Endothelial cell of umbilical vein (primary cell): ENCODE data around the gene CACNA1F. TPM values are rescaled to one million over a fixed set of nuclear protein-coding genes. Genes with fewer than 3 reads are reported as not detected.

Experiments used
- BruUV-seq: library from RNA; stranded (reverse); fragments of 400-500 nt; replicated peaks from 2 replicates; lab custom pipeline; 2021; lab: Mats Ljungman, UMichigan
- CTCF ChIA-PET: fragments of 300-600, 350-600 bp; sonication (Branson Sonifier 250); formaldehyde crosslinking; loops from one replicate; lab custom pipeline; 2021; ENCODE audit warnings: antibody characterized with exemption, inconsistent platforms; lab: Charles Lee
- POLR2A ChIA-PET: fragments of 300-600, 350-600 bp; sonication (Branson Sonifier 250); formaldehyde crosslinking; loops from one replicate; lab custom pipeline; 2021; ENCODE audit warnings: antibody characterized with exemption, inconsistent platforms; lab: Charles Lee
- DNase-seq: peaks from one replicate; pipeline ENCODE4 v3.0.0-alpha.2; 2011; ENCODE audit warnings: low read depth, low spot score
- FAIRE-seq: peaks from 2 replicates; lab custom pipeline; 2011; peaks lifted over from hg19 to GRCh38; lab: Jason Lieb, UNC
- H2AFZ ChIP-seq: 2 replicates; pipeline ENCODE4 v1.6.0; 2012; ENCODE audit warnings: low read depth, low read length, control low read depth, inconsistent platforms
- H3K27ac ChIP-seq: 2 replicates; pipeline ENCODE4 v1.5.1; 2011; ENCODE audit warnings: low read depth, mild to moderate bottlenecking, control low read depth, low read length, moderate library complexity; ENCODE audit not compliant: insufficient read depth
- H3K27me3 ChIP-seq, 2 experiments: 2 replicates each; pipeline versions ENCODE4 v1.6.0 to v1.6.1; 2011; ENCODE audit warnings: low read length in 2 of 2, mixed read lengths in 1 of 2; ENCODE audit not compliant: control insufficient read depth in 2 of 2, insufficient read depth in 2 of 2
- H3K36me3 ChIP-seq, 2 experiments: 2 replicates in 1 of 2; 3 replicates in 1 of 2; pipeline ENCODE4 v1.5.1; 2011; ENCODE audit warnings: low read length in 2 of 2, mild to moderate bottlenecking in 1 of 2, moderate library complexity in 1 of 2; ENCODE audit not compliant: control insufficient read depth in 2 of 2, insufficient read depth in 2 of 2; ENCODE audit errors: extremely low read depth in 1 of 2
- H3K4me1 ChIP-seq: 3 replicates; pipeline ENCODE4 v1.5.1; 2011; ENCODE audit warnings: mild to moderate bottlenecking, low read length; ENCODE audit not compliant: control insufficient read depth, insufficient read depth; ENCODE audit errors: extremely low read depth
- H3K4me2 ChIP-seq: 2 replicates; pipeline ENCODE4 v1.6.1; 2011; ENCODE audit warnings: low read length, control low read depth, mixed read lengths; ENCODE audit not compliant: insufficient read depth
- H3K4me3 ChIP-seq, 3 experiments: fragments of 200-600 bp in 1 of 3; sonication (generic), shearing (Covaris generic) in 1 of 3; replicated peaks in 1 of 3; 2 replicates each; pipeline ENCODE4 v1.5.1; 2011 to 2016; ENCODE audit warnings: control low read depth in 3 of 3, low read length in 3 of 3, mild to moderate bottlenecking in 2 of 3, inconsistent platforms in 1 of 3, low read depth in 1 of 3, moderate library complexity in 1 of 3; ENCODE audit not compliant: insufficient read depth in 1 of 3
- H3K79me2 ChIP-seq: 2 replicates; pipeline ENCODE4 v1.6.0; 2012; ENCODE audit warnings: low read length, inconsistent platforms; ENCODE audit not compliant: control insufficient read depth, insufficient read depth
- H3K9ac ChIP-seq: replicated peaks from 2 replicates; pipeline ENCODE3; 2011; ENCODE audit warnings: low read length, control low read depth; ENCODE audit not compliant: insufficient read depth; ENCODE audit errors: extremely low read depth
- H3K9me1 ChIP-seq: replicated peaks from 3 replicates; pipeline ENCODE4 v1.6.0; 2011; ENCODE audit warnings: mild to moderate bottlenecking, low read length; ENCODE audit not compliant: control insufficient read depth, insufficient read depth; ENCODE audit errors: extremely low read depth
- H3K9me3 ChIP-seq: replicated peaks from 2 replicates; pipeline ENCODE4 v1.5.1; 2012; ENCODE audit warnings: low read length, inconsistent platforms; ENCODE audit not compliant: control insufficient read depth, insufficient read depth
- H4K20me1 ChIP-seq: replicated peaks from 2 replicates; pipeline ENCODE3; 2011; ENCODE audit warnings: mild to moderate bottlenecking, low read length; ENCODE audit not compliant: control insufficient read depth, insufficient read depth; ENCODE audit errors: extremely low read depth
- EZH2 ChIP-seq: IDR thresholded peaks from 2 replicates; pipeline ENCODE4 v1.6.1; 2012; ENCODE audit warnings: borderline replicate concordance, low read depth, mild to moderate bottlenecking, moderate library complexity, low read length, inconsistent platforms; ENCODE audit not compliant: severe bottlenecking
- FOS ChIP-seq: IDR thresholded peaks from 2 replicates; pipeline ENCODE4 v1.6.1; 2011; ENCODE audit warnings: mild to moderate bottlenecking, low read length, moderate library complexity, borderline replicate concordance; ENCODE audit not compliant: insufficient read depth
- GATA2 ChIP-seq: IDR thresholded peaks from 2 replicates; pipeline ENCODE4 v1.7.0; 2011; ENCODE audit warnings: low read depth, mild to moderate bottlenecking, moderate library complexity, mixed read lengths, low read length; ENCODE audit not compliant: insufficient read length, insufficient read depth
- JUN ChIP-seq: IDR thresholded peaks from 2 replicates; pipeline ENCODE4 v1.6.1; 2011; ENCODE audit warnings: borderline replicate concordance, low read depth; ENCODE audit not compliant: insufficient read length, insufficient read depth
- MYC ChIP-seq: IDR thresholded peaks from one replicate; pipeline ENCODE4 v1.6.1; 2011; ENCODE audit warnings: mild to moderate bottlenecking, low read depth, low read length
- POLR2A ChIP-seq: IDR thresholded peaks from 2 replicates; pipeline ENCODE4 v1.6.1; 2012; ENCODE audit warnings: low read depth, mild to moderate bottlenecking, control low read depth, low read length
- POLR2AphosphoS5 ChIP-seq: IDR thresholded peaks from 2 replicates; pipeline ENCODE4 v1.6.1; 2012; ENCODE audit warnings: low read depth, mild to moderate bottlenecking, control low read depth, low read length, moderate library complexity; ENCODE audit not compliant: insufficient read depth
- dilution Hi-C: fragments of 300-500 bp; cut with MboI; formaldehyde crosslinking; loops from one replicate; pipeline ENCODE4 v1.15.0; 2019; ENCODE audit warnings: low sequenced_read_pairs; ENCODE audit not compliant: extremely low pct_ligation_motif_present
- intact Hi-C: fragments of 100-400 bp; cut with micrococcal nuclease; formaldehyde crosslinking; loops from one replicate; pipeline ENCODE4 v1.10.0; 2022
- polyA plus RNA-seq, 4 experiments: library from polyadenylated mRNA; depleted of rRNA in 3 of 4; stranded (reverse) in 3 of 4; unstranded in 1 of 4; fragments of >200 nt; gene quantifications; 2 replicates each; pipeline versions ENCODE4 v1.2.1 to v1.2.3, GENCODE V29; 2011 to 2012; ENCODE audit warnings: missing spikeins in 1 of 4
- total RNA-seq: library from RNA; stranded (reverse); gene quantifications from 2 replicates; pipeline ENCODE4 v1.2.3, GENCODE V29; 2021
- TF ChIP-seq, protein P1 (sequence below), 2 donors: IDR thresholded peaks; 1 replicate in 1 of 2; 2 replicates in 1 of 2; pipeline ENCODE4 v1.5.1; 2011; ENCODE audit warnings: low read length in 2 of 2, mild to moderate bottlenecking in 2 of 2, moderate library complexity in 2 of 2, control low read depth in 1 of 2, inconsistent platforms in 1 of 2, low read depth in 1 of 2; ENCODE audit not compliant: insufficient read depth in 1 of 2; ENCODE audit errors: extremely low read depth in 1 of 2
- TF ChIP-seq, protein P2 (sequence below): IDR thresholded peaks from 2 replicates; pipeline ENCODE4 v1.6.1; 2011; ENCODE audit not compliant: insufficient read depth, insufficient read length

Gene CACNA1F
- total and polyA plus RNA-seq, 2 donors (not counting 3 experiments of a cell fraction or from before 2014, with no cell fraction given): not detected

DNA sequence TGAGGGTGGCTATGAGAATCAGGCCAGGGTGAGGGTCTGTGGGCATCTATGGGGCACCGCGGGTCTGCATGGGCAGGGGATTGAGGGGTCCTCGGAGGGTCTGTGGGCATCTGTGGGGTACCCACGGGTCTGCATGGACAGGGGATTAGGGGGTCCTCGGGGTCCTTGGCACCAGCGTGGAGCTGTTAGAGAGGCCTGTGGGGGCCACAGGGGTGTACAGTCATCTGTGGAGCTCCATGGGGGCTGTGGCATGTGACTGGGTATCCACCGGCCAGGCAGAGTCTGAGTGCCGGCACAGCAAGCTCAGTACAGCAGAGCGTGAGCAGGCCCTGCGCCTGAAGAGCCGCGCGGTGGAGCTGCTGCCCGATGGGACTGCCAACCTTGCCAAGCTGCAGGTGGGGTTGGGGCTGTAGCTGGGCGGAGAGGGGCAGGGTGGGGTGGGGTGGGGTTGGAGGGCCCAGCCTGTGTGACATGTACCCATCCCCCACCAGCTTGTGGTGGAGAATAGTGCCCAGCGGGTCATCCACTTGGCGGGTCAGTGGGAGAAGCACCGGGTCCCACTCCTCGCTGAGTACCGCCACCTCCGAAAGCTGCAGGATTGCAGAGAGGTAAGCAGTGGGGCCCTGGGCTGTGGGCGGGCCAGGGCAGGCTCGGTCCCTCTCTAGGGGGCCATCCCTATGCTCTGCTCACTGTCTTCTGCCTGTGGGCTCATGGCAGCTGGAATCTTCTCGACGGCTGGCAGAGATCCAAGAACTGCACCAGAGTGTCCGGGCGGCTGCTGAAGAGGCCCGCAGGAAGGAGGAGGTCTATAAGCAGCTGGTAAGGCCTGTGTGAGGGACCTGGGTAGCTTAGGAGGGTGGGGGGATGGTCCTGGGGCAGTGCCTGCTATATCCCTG lies 15.0 kb upstream of the CACNA1F start:
- BruUV-seq: no TSS peak
- dilution Hi-C loops (no loop called here), intact Hi-C loops (no loop called here)
- Histone ChIP-seq H3K4me1 (no peaks in the 10 kb centered on the region), H3K36me3 (peaks cover 0 to 9% of the 10 kb centered on the region in 2 experiments), H3K9ac (no peak overlapping the region), H2AFZ (no peak overlapping the region), H4K20me1 (no peaks in the 10 kb centered on the region), H3K27ac (no peak overlapping the region), H3K9me3 (no peaks in the 10 kb centered on the region), H3K4me2 (no peak overlapping the region), H3K27me3 (no peaks in the 10 kb centered on the region), H3K79me2 (no peaks in the 10 kb centered on the region), H3K9me1 (no peaks in the 10 kb centered on the region), H3K4me3 (no peak overlapping the region)
- ChIA-PET CTCF (no interaction called here), POLR2A (interaction anchor here (0.6 kb wide), 1 partner anchor 8 kb away, joined by 3 read pairs; no protein-coding TSS in a partner anchor)
- FAIRE-seq (no peak), DNase-seq (no peak)
- TF ChIP-seq POLR2A (no peak), GATA2 (no peak), EZH2 (no peak), FOS (no peak), MYC (no peak), JUN (no peak), POLR2AphosphoS5 (no peak)
- TF ChIP-seq, protein P1, sequence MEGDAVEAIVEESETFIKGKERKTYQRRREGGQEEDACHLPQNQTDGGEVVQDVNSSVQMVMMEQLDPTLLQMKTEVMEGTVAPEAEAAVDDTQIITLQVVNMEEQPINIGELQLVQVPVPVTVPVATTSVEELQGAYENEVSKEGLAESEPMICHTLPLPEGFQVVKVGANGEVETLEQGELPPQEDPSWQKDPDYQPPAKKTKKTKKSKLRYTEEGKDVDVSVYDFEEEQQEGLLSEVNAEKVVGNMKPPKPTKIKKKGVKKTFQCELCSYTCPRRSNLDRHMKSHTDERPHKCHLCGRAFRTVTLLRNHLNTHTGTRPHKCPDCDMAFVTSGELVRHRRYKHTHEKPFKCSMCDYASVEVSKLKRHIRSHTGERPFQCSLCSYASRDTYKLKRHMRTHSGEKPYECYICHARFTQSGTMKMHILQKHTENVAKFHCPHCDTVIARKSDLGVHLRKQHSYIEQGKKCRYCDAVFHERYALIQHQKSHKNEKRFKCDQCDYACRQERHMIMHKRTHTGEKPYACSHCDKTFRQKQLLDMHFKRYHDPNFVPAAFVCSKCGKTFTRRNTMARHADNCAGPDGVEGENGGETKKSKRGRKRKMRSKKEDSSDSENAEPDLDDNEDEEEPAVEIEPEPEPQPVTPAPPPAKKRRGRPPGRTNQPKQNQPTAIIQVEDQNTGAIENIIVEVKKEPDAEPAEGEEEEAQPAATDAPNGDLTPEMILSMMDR (IDR thresholded peaks at IDR 0.05; ENCODE audit: extremely low read depth in 1 of 2, insufficient read depth in 1 of 2, low read depth in 1 of 2, low read length in 2 of 2): no peak
- TF ChIP-seq, protein P2, sequence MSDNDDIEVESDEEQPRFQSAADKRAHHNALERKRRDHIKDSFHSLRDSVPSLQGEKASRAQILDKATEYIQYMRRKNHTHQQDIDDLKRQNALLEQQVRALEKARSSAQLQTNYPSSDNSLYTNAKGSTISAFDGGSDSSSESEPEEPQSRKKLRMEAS: no peak
